ENCODE results near the gene FOSL2. TPM values are rescaled to one million over a fixed set of nuclear protein-coding genes. Genes with fewer than 3 reads are reported as not detected.

FOSL2 gene
- total RNA-seq, 2 donors from 2014 or later = 54.0 to 116 TPM

DNA sequence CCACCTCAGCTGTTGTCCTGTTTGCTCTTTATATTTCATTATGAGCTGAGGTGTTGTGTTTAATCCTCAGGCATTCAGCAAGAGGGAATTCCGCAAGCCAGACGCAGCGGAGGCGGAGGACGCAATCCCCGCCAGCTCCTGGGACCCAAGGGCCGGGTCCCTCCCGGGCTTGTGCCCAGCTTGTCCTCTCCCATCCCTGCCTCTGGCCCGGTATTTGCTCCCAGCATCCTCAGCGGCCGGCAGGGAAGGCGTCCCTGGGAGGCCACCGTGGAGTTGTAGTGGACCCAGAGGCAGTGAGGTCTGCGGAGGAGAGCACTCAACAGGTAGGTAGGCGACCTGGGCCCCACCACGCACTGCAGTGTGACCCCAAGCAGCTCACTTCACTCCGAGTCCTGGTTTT, 42.5 kb upstream of the FOSL2 start:
- Histone ChIP-seq H3K27ac (no peak overlapping the region), H3K9me3 (no peaks in the 10 kb centered on the region), H3K27me3 (no peaks in the 10 kb centered on the region), H3K4me3 (no peak overlapping the region), H3K36me3 (no peaks in the 10 kb centered on the region), H3K4me1 (peaks cover 0 to 10% of the 10 kb centered on the region in 2 donors)
- no peak for DNase-seq (ENCODE audit: low spot score)
- TF ChIP-seq CTCF (IDR thresholded peaks at IDR 0.05) = no peak

DNA sequence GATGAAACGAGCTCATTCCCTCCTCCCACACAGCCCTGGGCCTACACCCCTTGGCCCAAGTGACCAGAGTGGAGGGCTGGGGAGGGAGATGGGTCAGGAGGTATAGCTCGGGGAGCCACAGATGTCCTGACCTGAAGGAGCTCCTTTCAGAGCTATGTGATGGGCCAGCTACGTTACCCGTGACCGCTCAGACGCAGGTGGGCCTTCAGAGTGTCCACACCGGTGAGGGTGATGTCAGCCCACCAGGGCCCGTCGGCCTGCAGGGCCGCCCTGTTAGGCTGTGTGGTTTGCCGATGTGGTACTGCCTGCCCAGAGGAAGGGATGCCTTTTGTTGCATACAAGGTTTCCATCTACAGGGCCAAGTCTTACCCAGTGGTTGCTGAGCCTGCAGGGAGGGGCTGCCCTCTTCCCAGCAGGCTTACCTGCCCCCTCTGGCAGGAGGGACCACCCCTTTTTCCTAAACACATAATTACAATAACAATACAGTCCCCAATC, 41.8 kb upstream of the FOSL2 start:
- Histone ChIP-seq H3K9me3 (no peaks in the 10 kb centered on the region), H3K27ac (no peak overlapping the region), H3K4me3 (no peak overlapping the region), H3K36me3 (no peaks in the 10 kb centered on the region), H3K4me1 (peaks cover 0 to 17% of the 10 kb centered on the region in 2 donors), H3K27me3 (no peaks in the 10 kb centered on the region)
- DNase-seq (ENCODE audit: low spot score) = no peak
- TF ChIP-seq CTCF (IDR thresholded peaks at IDR 0.05) = no peak

DNA sequence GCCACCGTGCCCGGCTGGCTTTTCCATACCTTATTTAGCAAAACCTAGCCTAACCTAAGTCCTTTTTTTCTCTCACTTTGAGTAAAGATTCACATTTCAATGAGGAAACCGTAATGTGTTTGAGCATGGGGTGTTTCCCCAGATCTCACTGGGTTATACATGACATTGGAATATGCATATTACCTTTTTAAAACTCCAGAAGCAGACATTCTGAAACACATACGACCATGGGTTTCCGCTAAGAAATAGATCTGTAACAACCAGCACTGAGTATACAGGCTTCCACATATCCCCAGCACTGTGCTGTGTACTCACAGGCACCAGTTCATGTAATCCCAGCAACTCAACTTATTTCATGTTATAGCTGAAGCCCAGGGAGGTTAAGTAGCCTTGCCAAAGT, 41.0 kb upstream of the FOSL2 start:
- Histone ChIP-seq H3K36me3 (no peaks in the 10 kb centered on the region), H3K9me3 (no peaks in the 10 kb centered on the region), H3K27ac (no peak overlapping the region), H3K27me3 (no peaks in the 10 kb centered on the region), H3K4me1 (peaks cover 0 to 22% of the 10 kb centered on the region in 2 donors), H3K4me3 (no peak overlapping the region)
- TF ChIP-seq CTCF (IDR thresholded peaks at IDR 0.05) = no peak
- DNase-seq (ENCODE audit: low spot score) = no peak

GRCh38 chr2:28352104-28352503, 40.6 kb upstream of the FOSL2 start:
- Histone ChIP-seq H3K27ac (no peak overlapping the region), H3K4me1 (peaks cover 0 to 22% of the 10 kb centered on the region in 2 donors), H3K9me3 (no peaks in the 10 kb centered on the region), H3K27me3 (no peaks in the 10 kb centered on the region), H3K36me3 (no peaks in the 10 kb centered on the region), H3K4me3 (no peak overlapping the region)
- DNase-seq (ENCODE audit: low spot score) = no peak
- no peak for TF ChIP-seq CTCF (IDR thresholded peaks at IDR 0.05)

DNA sequence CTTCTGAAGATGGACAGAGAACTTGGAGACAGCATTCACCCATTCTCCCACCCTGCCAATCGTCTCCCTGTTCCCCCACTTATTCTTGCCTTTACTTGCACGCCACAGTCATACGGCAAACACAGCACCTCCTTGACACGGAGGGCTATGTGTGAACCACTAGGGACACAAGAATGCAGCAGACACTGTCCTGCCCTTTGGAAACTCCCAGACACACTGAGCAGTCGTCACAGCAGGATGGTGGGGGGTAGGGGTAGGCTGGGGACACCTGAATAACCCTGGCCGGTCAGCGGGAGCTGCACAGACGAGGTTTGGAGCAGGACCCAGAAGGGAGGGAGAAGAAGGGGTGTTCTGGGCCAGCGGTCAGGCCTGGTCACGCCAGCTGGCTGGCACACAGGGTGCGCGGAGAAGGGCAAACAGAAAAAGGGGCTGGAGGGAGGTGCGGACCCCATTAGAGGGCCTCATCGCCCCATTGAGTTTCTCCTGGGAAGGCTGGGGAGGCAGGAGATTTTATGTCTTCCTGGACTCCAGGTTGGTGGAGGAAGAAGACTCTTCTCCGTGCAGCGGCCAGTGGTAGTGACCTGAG, 40.0 kb upstream of the FOSL2 start:
- H3K27me3 ChIP-seq = no peaks in the 10 kb centered on the region
- H3K9me3 ChIP-seq = no peaks in the 10 kb centered on the region
- H3K36me3 ChIP-seq = no peaks in the 10 kb centered on the region
- DNase-seq (ENCODE audit: low spot score) = no peak
- H3K4me3 ChIP-seq = no peak overlapping the region
- H3K4me1 ChIP-seq = peaks cover 0 to 23% of the 10 kb centered on the region in 2 donors
- no peak for TF ChIP-seq CTCF (IDR thresholded peaks at IDR 0.05)
- no peak overlapping the region for H3K27ac ChIP-seq

Measured in right atrium auricular region (tissue), 2 donors.